Uterus (tissue), 4 donors: ENCODE data around the gene DZANK1. TPM values are rescaled to one million over a fixed set of nuclear protein-coding genes. Genes with fewer than 3 reads are reported as not detected.

Source experiments
- DNase-seq, 2 donors: peaks; one replicate each; pipeline ENCODE4 v3.0.0-alpha.2; 2019 to 2020
- H3K27ac ChIP-seq, 2 donors: fragments of 200-600 bp; sonication (generic); 1 replicate in 1 of 2; 2 replicates in 1 of 2; pipeline ENCODE4 v1.5.1; 2016 to 2018
- H3K27me3 ChIP-seq, 2 donors: fragments of 200-600 bp; sonication (generic); one replicate each; pipeline ENCODE4 v1.5.1; 2018 to 2019; ENCODE audit warnings: control low read depth in 1 of 2
- H3K36me3 ChIP-seq, 2 donors: fragments of 200-600 bp; sonication (generic); one replicate each; pipeline ENCODE4 v1.5.1; 2019; ENCODE audit warnings: control low read depth in 1 of 2
- H3K4me1 ChIP-seq, 2 donors: fragments of 200-600 bp; sonication (generic); one replicate each; pipeline ENCODE4 v1.5.1; 2018 to 2019; ENCODE audit warnings: control low read depth in 1 of 2
- H3K4me3 ChIP-seq, 2 donors: fragments of 200-600 bp; sonication (generic); 1 replicate in 1 of 2; 2 replicates in 1 of 2; pipeline ENCODE4 v1.5.1; 2018 to 2019; ENCODE audit warnings: mild to moderate bottlenecking in 1 of 2
- H3K9me3 ChIP-seq, 2 donors: fragments of 200-600 bp; sonication (generic); one replicate each; pipeline ENCODE4 v1.5.1; 2019; ENCODE audit warnings: control low read depth in 1 of 2
- POLR2A ChIP-seq, 2 donors: fragments of 450-650 bp; IDR thresholded peaks; one replicate each; pipeline ENCODE4 v1.6.1; 2016; ENCODE audit warnings: antibody characterized with exemption in 2 of 2, mild to moderate bottlenecking in 1 of 2, moderate library complexity in 1 of 2
- intact Hi-C: fragments of 100-400 bp; cut with DNase I; formaldehyde crosslinking; loops from one replicate; pipeline ENCODE4 v1.15.1; 2023; ENCODE audit warnings: low total_unique reads
- total RNA-seq, 4 donors: library from RNA; depleted of rRNA in 3 of 4; stranded (reverse); fragments of >200 nt in 3 of 4; gene quantifications; one replicate each; pipeline versions ENCODE4 v1.1.0 to v1.2.4, GENCODE V29; 2014 to 2023
- TF ChIP-seq, protein P1 (sequence below), 4 experiments: fragments of 200-600 bp in 2 of 4; fragments of 450-650 bp in 2 of 4; sonication (generic) in 2 of 4; IDR thresholded peaks; one replicate each; pipeline ENCODE4 v1.5.1; 2016 to 2019; ENCODE audit warnings: antibody characterized with exemption in 4 of 4, mild to moderate bottlenecking in 2 of 4, moderate library complexity in 1 of 4
- donor health status: DM: yes; HTN: yes; CAD: no.

Gene DZANK1
- total RNA-seq, 4 donors from 2014 or later, result 3.7 to 10.0 (median 4.2) TPM

DNA sequence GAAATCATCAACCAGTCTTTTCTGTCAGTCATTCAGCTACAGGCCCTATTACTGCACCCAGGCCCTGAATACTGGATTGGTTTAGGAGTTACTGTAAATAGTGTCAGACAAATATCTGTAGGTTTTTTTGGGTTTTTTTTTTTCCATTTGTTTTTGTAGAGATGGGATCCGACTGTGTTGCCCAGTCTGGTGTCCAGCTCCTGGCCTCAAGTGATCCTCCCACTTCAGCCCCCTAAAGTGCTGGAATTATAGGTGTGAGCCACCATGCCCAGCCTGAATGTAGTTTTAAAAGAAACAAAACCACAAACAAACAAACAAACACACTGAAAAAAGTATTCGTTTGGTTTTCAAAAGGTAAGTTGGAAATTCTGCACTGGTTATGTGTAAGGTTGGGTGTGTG is 39.6 kb downstream of the DZANK1 start:
- no peaks in the 10 kb centered on the region for H3K4me1 ChIP-seq
- no peak overlapping the region for H3K4me3 ChIP-seq
- DNase-seq, result no peak
- no peaks in the 10 kb centered on the region for H3K36me3 ChIP-seq
- intact Hi-C loops, result no loop called here
- H3K27ac ChIP-seq, result no peak overlapping the region
- no peaks in the 10 kb centered on the region for H3K27me3 ChIP-seq
- TF ChIP-seq, protein P1, sequence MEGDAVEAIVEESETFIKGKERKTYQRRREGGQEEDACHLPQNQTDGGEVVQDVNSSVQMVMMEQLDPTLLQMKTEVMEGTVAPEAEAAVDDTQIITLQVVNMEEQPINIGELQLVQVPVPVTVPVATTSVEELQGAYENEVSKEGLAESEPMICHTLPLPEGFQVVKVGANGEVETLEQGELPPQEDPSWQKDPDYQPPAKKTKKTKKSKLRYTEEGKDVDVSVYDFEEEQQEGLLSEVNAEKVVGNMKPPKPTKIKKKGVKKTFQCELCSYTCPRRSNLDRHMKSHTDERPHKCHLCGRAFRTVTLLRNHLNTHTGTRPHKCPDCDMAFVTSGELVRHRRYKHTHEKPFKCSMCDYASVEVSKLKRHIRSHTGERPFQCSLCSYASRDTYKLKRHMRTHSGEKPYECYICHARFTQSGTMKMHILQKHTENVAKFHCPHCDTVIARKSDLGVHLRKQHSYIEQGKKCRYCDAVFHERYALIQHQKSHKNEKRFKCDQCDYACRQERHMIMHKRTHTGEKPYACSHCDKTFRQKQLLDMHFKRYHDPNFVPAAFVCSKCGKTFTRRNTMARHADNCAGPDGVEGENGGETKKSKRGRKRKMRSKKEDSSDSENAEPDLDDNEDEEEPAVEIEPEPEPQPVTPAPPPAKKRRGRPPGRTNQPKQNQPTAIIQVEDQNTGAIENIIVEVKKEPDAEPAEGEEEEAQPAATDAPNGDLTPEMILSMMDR (IDR thresholded peaks at IDR 0.05), result no peak
- no peak for TF ChIP-seq POLR2A (IDR thresholded peaks at IDR 0.05)
- no peaks in the 10 kb centered on the region for H3K9me3 ChIP-seq

DNA sequence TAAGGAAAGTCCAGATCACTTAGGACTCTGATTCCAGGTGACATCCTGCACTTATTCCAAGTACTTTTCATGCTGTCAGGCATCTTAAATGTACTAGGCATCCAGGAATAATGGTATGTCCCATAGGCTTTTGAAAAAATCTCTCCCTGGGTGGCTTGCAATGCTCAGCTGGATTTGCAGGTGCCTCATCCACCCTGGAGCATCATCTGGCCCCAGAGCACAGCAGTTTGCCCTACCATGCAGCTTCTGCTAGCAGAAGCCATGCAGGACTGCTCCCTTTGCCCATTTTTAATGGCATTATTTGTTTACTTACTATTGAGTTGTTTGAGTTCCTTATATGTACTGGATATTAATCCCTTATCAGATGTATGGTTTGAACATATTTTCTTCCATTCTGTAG is 45.2 kb downstream of the DZANK1 start:
- H3K9me3 ChIP-seq, result no peaks in the 10 kb centered on the region
- TF ChIP-seq, protein P1 (IDR thresholded peaks at IDR 0.05), result no peak
- TF ChIP-seq POLR2A (IDR thresholded peaks at IDR 0.05), result no peak
- no peak overlapping the region for H3K27ac ChIP-seq
- H3K4me1 ChIP-seq, result no peaks in the 10 kb centered on the region
- no peaks in the 10 kb centered on the region for H3K27me3 ChIP-seq
- no peak for DNase-seq
- H3K36me3 ChIP-seq, result no peaks in the 10 kb centered on the region
- no peak overlapping the region for H3K4me3 ChIP-seq
- intact Hi-C loops, result no loop called here

DNA sequence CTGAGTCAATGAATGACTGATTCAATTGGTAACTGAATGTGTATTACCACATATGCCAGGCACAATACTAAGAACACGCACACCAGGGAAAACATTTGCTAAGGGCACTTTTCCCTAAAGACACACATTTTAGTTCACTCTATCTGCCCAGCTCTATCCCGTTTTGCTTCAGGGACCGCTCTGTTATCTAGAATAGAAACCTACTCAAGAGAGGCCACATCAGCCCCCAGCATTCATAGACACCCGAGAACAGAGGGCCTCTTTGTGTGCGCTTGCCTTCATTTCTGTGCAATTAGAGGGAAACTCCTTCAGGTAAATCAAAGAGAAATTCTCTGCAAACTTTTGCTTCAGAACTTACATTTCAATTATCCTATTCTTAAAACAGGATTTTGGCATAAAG is 50.3 kb downstream of the DZANK1 start:
- Histone ChIP-seq H3K9me3 (no peaks in the 10 kb centered on the region), H3K4me1 (no peaks in the 10 kb centered on the region), H3K27me3 (no peaks in the 10 kb centered on the region), H3K36me3 (no peaks in the 10 kb centered on the region), H3K4me3 (no peak overlapping the region), H3K27ac (no peak overlapping the region)
- DNase-seq, result no peak
- TF ChIP-seq, protein P1 (IDR thresholded peaks at IDR 0.05), result no peak
- TF ChIP-seq POLR2A (IDR thresholded peaks at IDR 0.05), result no peak
- intact Hi-C loops, result no loop called here

DNA sequence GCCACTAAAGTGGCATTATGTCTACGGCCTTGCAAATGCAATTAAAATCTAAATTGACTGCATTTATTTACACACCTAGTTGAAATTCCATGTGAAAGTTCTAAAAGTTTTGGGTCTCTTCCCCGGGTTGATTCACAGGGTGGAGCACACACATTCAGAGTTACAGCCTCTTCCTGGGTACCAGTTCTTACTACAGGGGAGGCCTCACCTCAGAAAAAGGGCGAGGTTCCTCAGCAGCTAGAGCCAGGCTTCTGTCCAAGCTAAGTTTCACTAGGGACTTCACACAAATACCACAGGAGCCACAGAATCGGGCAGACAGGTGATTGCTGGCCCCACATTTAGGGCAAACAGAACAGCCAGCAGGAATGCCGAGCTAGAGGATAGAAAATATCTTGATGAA is 52.7 kb downstream of the DZANK1 start:
- H3K4me1 ChIP-seq, result no peaks in the 10 kb centered on the region
- no peaks in the 10 kb centered on the region for H3K36me3 ChIP-seq
- H3K4me3 ChIP-seq, result no peak overlapping the region
- no peak for DNase-seq
- no peaks in the 10 kb centered on the region for H3K9me3 ChIP-seq
- no peaks in the 10 kb centered on the region for H3K27me3 ChIP-seq
- H3K27ac ChIP-seq, result no peak overlapping the region
- intact Hi-C loops, result no loop called here
- TF ChIP-seq POLR2A (IDR thresholded peaks at IDR 0.05), result no peak
- TF ChIP-seq, protein P1 (IDR thresholded peaks at IDR 0.05), result no peak

DNA sequence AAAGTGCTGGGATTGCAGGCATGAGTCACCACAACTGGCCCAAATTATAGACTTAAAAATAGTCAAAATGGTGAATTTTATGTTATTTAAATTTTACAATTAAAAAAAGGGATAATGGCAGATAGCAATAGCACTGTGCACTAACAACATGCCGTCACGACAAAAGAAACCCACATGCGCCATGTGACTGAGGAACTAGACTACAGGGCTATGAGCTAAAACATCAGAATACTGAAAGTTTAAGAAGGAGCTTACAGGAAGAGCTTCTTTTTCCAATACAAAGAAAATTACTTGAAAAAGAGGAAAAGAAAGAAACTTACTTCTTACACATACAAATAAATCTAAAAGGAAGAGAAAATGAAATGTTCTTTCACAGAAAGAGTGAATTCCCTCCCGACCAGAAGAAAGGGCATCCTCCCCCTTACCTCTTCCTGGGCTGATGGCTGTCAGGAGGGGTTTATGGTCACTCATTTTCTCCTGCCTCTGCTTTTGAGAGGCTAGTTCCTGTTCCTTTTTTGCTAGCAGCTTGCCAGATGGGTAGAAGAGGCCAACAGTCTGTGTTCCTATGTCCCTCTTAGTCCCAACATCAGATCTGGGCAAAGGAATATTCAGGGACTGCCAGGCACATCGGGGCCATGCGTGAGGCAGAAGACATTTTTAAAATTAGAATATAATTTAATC is 54.5 kb downstream of the DZANK1 start:
- H3K4me1 ChIP-seq, result no peaks in the 10 kb centered on the region
- TF ChIP-seq POLR2A (IDR thresholded peaks at IDR 0.05), result no peak
- TF ChIP-seq, protein P1 (IDR thresholded peaks at IDR 0.05), result no peak
- H3K27ac ChIP-seq, result no peak overlapping the region
- intact Hi-C loops, result no loop called here
- DNase-seq, result no peak
- no peaks in the 10 kb centered on the region for H3K27me3 ChIP-seq
- no peak overlapping the region for H3K4me3 ChIP-seq
- no peaks in the 10 kb centered on the region for H3K9me3 ChIP-seq
- H3K36me3 ChIP-seq, result no peaks in the 10 kb centered on the region
